ENCODE results near the gene NUP50. TPM values are rescaled to one million over a fixed set of nuclear protein-coding genes. Genes with fewer than 3 reads are reported as not detected.

Gene NUP50
- total RNA-seq, 1 donor from 2014 or later = 79.0 TPM

GRCh38 chr22:45204241-45204640, 40.5 kb downstream of the NUP50 start:
- no peaks in the 10 kb centered on the region for H3K36me3 Mint-ChIP-seq (ENCODE audit: unreplicated experiment)
- DNase-seq = no peak
- peaks cover 28% of the 10 kb centered on the region for H3K4me1 Mint-ChIP-seq (ENCODE audit: low read depth, unreplicated experiment)
- H3K9me3 Mint-ChIP-seq (ENCODE audit: unreplicated experiment) = peaks cover 16% of the 10 kb centered on the region
- no peak overlapping the region for H3K4me3 Mint-ChIP-seq (ENCODE audit: unreplicated experiment)
- TF ChIP-seq, protein P1, sequence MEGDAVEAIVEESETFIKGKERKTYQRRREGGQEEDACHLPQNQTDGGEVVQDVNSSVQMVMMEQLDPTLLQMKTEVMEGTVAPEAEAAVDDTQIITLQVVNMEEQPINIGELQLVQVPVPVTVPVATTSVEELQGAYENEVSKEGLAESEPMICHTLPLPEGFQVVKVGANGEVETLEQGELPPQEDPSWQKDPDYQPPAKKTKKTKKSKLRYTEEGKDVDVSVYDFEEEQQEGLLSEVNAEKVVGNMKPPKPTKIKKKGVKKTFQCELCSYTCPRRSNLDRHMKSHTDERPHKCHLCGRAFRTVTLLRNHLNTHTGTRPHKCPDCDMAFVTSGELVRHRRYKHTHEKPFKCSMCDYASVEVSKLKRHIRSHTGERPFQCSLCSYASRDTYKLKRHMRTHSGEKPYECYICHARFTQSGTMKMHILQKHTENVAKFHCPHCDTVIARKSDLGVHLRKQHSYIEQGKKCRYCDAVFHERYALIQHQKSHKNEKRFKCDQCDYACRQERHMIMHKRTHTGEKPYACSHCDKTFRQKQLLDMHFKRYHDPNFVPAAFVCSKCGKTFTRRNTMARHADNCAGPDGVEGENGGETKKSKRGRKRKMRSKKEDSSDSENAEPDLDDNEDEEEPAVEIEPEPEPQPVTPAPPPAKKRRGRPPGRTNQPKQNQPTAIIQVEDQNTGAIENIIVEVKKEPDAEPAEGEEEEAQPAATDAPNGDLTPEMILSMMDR (IDR thresholded peaks at IDR 0.05; ENCODE audit: partially characterized antibody, unreplicated experiment) = no peak
- peaks cover 9% of the 10 kb centered on the region for H3K27me3 Mint-ChIP-seq (ENCODE audit: unreplicated experiment)
- H3K27ac Mint-ChIP-seq (ENCODE audit: unreplicated experiment) = no peak overlapping the region

- TF ChIP-seq, protein P1 (IDR thresholded peaks at IDR 0.05; ENCODE audit: partially characterized antibody, unreplicated experiment) = no peak
- peaks cover 10% of the 10 kb centered on the region for H3K27me3 Mint-ChIP-seq (ENCODE audit: unreplicated experiment)
- H3K27ac Mint-ChIP-seq (ENCODE audit: unreplicated experiment) = no peak overlapping the region
- H3K4me1 Mint-ChIP-seq (ENCODE audit: low read depth, unreplicated experiment) = peaks cover 30% of the 10 kb centered on the region
- H3K4me3 Mint-ChIP-seq (ENCODE audit: unreplicated experiment) = no peak overlapping the region
- no peaks in the 10 kb centered on the region for H3K36me3 Mint-ChIP-seq (ENCODE audit: unreplicated experiment)
- peaks cover 21% of the 10 kb centered on the region for H3K9me3 Mint-ChIP-seq (ENCODE audit: unreplicated experiment)
- no peak for DNase-seq
Observed at GRCh38 chr22:45204819-45205218, 41.1 kb downstream of the NUP50 start.

- H3K27ac Mint-ChIP-seq (ENCODE audit: unreplicated experiment) = no peak overlapping the region
- no peaks in the 10 kb centered on the region for H3K36me3 Mint-ChIP-seq (ENCODE audit: unreplicated experiment)
- no peak overlapping the region for H3K4me3 Mint-ChIP-seq (ENCODE audit: unreplicated experiment)
- no peak for DNase-seq
- H3K4me1 Mint-ChIP-seq (ENCODE audit: low read depth, unreplicated experiment) = peaks cover 32% of the 10 kb centered on the region
- H3K27me3 Mint-ChIP-seq (ENCODE audit: unreplicated experiment) = peaks cover 12% of the 10 kb centered on the region
- TF ChIP-seq, protein P1 (IDR thresholded peaks at IDR 0.05; ENCODE audit: partially characterized antibody, unreplicated experiment) = no peak
- H3K9me3 Mint-ChIP-seq (ENCODE audit: unreplicated experiment) = peaks cover 22% of the 10 kb centered on the region
Observed at GRCh38 chr22:45205276-45205925, 41.7 kb downstream of the NUP50 start.

DNA sequence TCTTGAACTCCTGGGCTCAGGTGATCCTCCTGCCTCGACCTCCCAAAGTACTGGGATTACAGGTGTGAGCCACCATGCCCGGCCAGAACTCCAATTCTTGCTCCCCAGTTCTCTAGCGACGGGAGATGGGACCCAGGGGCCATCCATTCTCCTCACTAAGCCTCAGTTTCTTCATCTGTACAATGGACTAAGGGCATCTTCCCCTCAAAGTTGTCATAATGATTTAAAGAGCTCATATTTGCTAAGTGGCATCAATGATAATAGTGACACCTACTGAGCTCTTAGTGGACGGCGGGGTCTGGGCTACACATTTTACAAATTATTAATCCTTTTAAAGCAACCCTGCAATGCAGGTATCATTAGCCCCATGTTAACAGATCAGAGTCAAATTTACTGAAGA, 42.5 kb downstream of the NUP50 start:
- TF ChIP-seq, protein P1 (IDR thresholded peaks at IDR 0.05; ENCODE audit: partially characterized antibody, unreplicated experiment) = no peak
- peaks cover 24% of the 10 kb centered on the region for H3K9me3 Mint-ChIP-seq (ENCODE audit: unreplicated experiment)
- DNase-seq = no peak
- H3K4me1 Mint-ChIP-seq (ENCODE audit: low read depth, unreplicated experiment) = peaks cover 29% of the 10 kb centered on the region
- H3K36me3 Mint-ChIP-seq (ENCODE audit: unreplicated experiment) = no peaks in the 10 kb centered on the region
- peaks cover 12% of the 10 kb centered on the region for H3K27me3 Mint-ChIP-seq (ENCODE audit: unreplicated experiment)
- H3K27ac Mint-ChIP-seq (ENCODE audit: unreplicated experiment) = no peak overlapping the region
- no peak overlapping the region for H3K4me3 Mint-ChIP-seq (ENCODE audit: unreplicated experiment)

DNA sequence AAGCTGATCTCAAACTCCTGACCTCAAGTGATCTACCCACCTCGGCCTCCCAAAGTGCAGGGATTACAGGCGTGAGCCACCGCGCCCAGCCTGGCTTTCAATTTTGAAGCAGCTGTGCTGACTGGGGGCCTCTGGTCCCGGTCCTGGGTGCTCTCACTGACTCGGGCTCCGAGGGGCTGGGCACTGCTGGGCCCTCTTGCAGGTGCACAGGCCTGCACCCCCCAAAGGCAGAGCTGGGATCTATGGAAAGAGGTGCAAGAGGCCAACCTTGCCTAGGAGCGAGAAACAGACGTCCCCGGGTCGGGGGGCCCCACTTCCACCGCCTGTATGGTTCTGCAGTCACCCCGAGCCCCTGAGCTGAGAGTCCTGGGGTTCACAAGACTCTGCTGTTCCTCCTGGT, 43.8 kb downstream of the NUP50 start:
- Mint-ChIP-seq H3K9me3 (ENCODE audit: unreplicated experiment) (peaks cover 22% of the 10 kb centered on the region), H3K27ac (ENCODE audit: unreplicated experiment) (no peak overlapping the region), H3K36me3 (ENCODE audit: unreplicated experiment) (no peaks in the 10 kb centered on the region), H3K4me3 (ENCODE audit: unreplicated experiment) (no peak overlapping the region), H3K4me1 (ENCODE audit: low read depth, unreplicated experiment) (peaks cover 30% of the 10 kb centered on the region), H3K27me3 (ENCODE audit: unreplicated experiment) (peaks cover 10% of the 10 kb centered on the region)
- TF ChIP-seq, protein P1 (IDR thresholded peaks at IDR 0.05; ENCODE audit: partially characterized antibody, unreplicated experiment) = no peak
- no peak for DNase-seq
